ENCODE results near the gene ATP12A.

The ATP12A gene

DNA sequence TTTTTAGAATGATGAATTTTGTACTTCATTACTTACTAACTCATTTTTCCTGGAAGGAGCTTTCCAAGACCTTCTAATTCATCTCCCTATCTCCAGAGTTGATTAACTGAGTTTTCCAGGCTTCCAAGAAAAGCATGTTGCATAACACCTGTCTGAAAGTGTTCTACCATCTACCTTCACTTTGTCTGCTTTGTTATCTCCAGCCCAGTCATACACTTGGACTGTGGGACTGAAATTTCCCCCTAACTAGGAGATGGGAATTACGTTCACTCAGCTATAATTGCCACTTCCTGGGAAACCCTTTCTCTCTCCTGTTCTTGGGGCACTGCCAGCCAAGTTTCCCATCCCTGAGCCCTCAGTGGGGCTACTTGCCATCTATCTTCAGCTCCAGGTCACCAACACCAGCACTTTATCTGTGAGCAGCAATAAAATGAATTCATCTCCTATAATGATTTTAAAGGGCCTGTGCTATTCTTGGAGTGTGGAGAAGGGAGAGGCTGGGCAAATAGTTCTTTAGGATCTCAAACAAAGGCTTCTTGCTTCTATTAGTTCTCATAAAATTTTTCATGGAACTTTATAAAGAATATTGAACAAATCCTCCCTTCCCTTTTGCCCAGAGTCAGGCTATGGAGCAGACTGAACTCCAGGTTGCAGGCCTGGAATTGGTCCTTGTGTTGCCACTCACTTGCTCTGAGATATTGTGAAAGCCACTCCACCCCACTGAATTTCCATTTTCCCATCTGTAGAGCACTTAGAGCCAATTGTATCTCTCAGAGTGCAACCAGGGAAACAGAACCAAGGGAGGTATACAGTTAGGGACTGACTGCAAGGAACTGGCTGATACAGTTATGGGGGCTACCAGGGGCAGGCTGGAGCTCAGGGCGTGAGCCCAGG is 17.8 kb upstream of the ATP12A start:
- DNase-seq (ENCODE audit: extremely low read depth in 1 of 2, low read depth in 1 of 2): no peak

DNA sequence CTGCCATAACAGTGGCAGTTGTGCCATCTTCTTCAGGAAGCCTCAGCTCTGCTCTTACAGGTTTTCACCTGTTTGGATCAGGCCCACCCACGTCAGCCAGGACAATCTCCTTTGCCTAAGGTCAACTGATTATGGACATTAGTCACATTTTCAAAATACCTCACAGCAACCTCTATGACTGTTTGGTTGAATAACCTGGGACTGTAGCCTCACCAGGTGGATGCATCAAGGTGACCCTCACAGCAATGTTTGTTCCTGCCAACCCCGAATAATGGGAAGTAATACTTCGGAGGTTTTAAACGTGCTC is 17.2 kb upstream of the ATP12A start:
- DNase-seq (ENCODE audit: extremely low read depth in 1 of 2, low read depth in 1 of 2): no peak

DNA sequence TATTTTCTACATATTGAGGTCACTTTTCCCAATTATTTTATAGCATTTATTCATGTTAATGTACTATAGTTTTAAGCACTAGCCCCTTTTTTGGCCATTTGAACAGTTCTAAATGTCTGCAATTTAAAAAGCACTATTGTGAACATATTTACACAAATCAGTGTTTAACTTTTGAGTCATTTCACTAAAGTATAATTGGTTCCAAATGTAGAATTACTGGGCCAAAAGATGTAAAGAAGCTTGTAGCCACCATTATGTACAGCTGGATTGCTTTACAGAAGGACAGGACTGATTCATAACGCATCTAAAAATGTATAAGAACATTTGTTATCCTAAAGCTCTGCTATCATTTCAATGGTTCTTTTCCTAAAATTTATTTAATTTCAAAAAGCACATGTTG is 16.6 kb upstream of the ATP12A start:
- DNase-seq (ENCODE audit: extremely low read depth in 1 of 2, low read depth in 1 of 2): no peak

DNA sequence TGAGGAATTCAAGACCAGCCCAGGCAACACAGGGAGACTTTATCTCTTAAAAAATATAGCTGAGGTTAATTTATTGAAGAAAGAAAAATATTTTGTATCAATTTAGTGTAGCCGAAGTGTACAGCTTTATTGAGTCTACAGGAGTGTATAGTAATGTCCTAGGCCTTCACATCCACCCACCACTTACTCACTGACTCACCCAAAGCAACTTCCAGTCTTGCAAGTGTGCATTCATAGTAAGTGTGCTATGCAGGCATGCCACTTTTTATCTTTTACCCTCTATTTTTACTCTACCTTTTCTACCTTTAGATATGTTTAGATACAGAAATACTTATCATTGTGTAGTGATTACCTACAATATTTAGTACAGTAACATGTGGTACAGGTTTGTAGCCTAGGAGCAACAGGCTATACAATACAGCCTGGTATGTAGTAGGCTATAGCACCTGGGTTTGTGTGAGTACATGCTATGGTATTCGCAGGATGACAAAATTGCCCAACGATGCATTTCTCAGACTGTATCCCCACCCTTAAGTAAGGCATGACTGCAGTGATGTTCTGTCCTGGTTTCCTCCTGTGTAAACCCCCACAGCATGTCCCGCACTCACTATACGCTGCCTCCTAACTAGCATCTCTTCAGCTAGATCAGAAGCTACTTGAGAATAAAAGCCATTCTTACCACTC is 15.3 kb upstream of the ATP12A start:
- DNase-seq (ENCODE audit: extremely low read depth in 1 of 2, low read depth in 1 of 2): no peak

DNA sequence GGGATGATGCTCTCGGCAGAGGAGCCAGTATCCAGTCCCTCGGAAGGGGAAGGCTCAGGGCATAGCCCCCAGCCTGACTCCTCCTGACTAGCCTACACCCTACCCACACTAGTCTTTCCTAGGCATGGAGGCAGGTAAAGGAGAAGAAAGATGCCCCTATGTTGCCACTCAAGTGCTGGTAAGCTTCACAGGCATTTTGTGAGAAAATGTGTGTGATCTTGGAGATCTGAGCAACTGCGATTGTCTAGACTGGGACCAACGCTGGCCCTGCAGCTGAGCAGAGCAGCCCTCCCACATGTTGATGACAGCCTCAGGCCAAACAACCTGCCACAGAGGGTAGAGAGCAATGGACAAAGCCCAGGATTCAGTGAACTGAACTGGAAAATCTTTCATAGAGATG is 11.7 kb upstream of the ATP12A start:
- no peak for DNase-seq (ENCODE audit: extremely low read depth in 1 of 2, low read depth in 1 of 2)

DNA sequence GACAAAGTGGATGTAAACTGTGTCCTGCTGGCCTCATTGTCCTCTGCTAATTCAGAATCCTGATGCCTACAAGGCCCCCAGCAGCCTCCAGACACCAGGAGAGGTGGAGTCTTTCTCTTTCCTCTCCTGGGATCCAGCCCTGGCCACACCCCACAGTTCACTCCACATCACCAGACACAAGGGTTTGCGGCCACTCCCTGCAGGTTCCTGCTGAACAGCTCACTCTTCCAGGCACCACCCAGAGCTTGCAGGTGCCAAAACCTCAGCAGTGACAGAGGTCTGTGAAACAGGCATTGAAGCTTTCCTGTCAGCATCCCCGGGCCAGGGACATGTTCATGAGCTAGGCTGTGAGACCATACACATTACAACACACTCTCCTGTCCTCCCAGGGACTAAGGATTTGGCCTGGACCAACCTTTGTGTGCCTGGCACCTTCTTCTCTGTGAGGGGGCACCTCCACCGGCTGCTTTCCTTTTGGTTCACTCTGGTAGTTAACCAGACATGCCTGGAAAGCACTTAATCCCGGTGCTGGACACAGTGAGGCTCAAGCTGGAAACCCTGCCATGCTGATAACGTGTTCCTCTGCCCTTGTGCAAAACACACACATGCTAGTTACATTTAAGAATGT is 11.1 kb upstream of the ATP12A start:
- no peak for DNase-seq (ENCODE audit: extremely low read depth in 1 of 2, low read depth in 1 of 2)

- no peak for DNase-seq (ENCODE audit: extremely low read depth in 1 of 2, low read depth in 1 of 2)
Observed at GRCh38 chr13:24670174-24670573, 10.0 kb upstream of the ATP12A start.

- no peak for DNase-seq (ENCODE audit: extremely low read depth in 1 of 2, low read depth in 1 of 2)
Observed at GRCh38 chr13:24670961-24671381, 9.2 kb upstream of the ATP12A start.

DNA sequence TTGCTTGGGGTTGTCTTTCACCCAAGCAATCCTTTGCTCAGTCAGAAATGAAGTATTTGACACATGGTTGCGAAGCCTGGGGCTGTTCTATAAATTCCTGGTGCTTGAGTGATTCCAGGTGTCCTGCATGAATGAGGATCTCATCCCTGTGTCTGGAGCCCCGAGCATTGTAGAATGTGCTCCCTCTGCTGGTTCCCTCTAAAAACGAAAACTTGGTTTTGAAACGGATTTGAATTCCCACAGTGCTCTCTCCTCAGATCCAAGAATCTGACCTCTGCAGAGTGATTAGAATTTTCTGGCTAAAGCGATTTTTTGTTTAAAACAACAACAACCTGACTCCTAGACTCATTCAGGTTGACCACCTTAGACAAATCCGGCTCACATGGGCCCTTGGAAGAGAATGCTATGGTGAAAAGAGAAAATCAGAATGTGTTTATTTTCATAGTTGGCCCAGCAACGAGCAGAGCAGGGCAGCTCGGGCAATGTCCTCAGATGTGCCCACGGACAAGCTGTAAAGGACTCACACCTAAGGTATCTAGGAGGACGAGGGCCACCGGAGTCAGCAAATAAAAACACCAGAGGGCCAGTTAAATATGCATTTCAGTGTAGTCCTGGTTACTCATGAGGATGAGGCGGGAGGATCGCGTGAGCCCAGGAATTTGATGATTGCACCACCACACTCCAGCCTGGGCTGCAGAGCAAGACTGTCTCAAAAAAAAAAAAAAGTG is 8.7 kb upstream of the ATP12A start:
- DNase-seq (ENCODE audit: extremely low read depth in 1 of 2, low read depth in 1 of 2): no peak

- DNase-seq (ENCODE audit: extremely low read depth in 1 of 2, low read depth in 1 of 2): no peak
Observed at GRCh38 chr13:24672141-24673132, 7.8 kb upstream of the ATP12A start.

DNA sequence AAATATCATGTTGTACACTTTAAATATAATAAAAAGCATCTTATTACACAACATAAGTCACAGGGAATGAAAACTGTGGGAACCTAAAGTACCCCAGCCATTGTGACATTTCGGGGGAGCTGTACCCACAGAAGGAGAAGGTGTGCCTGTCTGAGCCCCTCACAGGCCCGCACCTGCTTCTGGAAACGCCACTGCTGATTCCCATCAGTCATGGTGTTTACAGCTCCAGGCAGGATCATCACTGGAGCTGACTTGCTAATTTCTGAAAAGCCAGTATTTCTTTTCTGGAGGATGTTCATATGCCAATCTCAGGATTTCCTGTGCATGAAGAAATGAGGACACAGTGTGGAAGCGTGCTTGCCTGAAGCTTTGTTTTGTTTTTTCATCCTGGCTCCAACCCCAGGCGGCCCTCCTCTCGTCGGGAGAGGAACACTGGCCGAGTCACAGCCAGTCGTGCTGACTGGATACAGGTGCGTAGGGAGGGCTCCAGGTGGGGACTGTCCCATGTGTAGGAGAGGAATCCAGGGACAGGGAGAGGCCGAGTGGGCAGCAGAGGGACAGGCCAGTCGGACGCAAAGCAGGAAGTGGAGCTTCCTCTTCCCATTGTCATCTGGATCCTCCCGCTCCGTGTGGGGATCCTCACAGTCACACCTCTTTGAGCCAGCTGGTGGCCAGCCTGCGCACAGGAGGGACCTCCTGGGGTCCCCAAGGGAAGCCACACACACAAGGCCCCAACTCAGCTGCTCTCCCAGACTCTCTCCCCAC is 4.2 kb upstream of the ATP12A start:
- no peak for DNase-seq (ENCODE audit: extremely low read depth in 1 of 2, low read depth in 1 of 2)

- no peak for DNase-seq (ENCODE audit: extremely low read depth in 1 of 2, low read depth in 1 of 2)
Observed at GRCh38 chr13:24678151-24678550, 2.1 kb upstream of the ATP12A start.

DNA sequence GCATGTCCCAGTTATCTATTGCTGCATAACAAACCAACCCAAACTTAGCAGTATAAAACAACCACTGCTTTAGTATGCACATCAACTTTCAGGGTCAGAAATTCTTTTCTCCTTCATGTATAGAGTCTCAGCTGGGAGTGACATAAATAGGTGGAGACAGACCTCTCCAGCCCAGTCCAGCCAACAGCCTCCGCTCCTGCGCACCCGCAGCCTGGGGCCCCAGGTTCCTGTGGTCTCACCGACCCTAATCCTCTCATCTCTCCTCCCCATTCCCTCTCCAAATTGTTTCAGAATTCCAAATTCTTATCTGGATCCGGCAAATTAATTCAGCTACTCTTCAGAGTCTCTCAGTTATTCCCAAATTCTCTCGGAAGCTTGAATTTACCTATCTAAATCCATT is 522 bp upstream of the ATP12A start:
- no peak for DNase-seq (ENCODE audit: extremely low read depth in 1 of 2, low read depth in 1 of 2)

DNA sequence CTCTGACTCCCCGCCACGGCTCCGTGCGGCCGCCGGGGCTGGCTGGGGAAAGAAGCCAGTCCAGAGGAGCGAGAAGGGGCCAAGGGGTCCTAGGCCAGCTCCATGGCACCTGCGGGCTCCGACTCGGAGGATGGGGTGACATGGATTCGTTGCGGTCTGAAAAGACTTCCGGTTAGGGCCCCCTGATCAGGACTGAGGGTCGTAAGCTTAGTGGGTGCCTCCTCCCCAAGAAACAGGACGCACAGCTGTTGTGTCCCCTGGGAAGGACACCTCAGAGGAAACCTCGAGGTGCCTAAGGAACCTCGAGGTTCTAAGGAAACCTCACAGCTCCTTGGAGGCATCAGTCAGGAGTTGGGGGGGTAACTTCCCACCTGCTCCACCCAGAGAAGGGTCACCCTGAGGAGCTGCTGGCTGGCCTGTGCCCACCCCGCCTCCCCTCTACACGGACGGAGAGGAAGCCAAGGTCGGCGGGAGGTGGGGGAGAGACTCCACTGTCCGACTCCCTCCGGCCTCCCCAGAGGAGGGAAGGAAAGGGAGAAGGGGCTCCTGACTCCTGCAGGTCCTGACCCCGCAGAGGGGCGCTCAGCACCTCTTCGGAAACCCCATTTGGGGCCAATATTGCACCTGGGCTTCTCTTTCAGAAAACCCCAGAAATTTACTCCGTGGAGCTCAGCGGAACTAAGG is 855 bp downstream of the ATP12A start:
- DNase-seq (ENCODE audit: extremely low read depth in 1 of 2, low read depth in 1 of 2): no peak

- no peak for DNase-seq (ENCODE audit: extremely low read depth in 1 of 2, low read depth in 1 of 2)
Observed at GRCh38 chr13:24681930-24682329, 1.7 kb downstream of the ATP12A start.

GRCh38 chr13:24682353-24682752 is 2.1 kb downstream of the ATP12A start:
- no peak for DNase-seq (ENCODE audit: extremely low read depth in 1 of 2, low read depth in 1 of 2)

GRCh38 chr13:24683351-24683750 is 3.1 kb downstream of the ATP12A start:
- no peak for DNase-seq (ENCODE audit: extremely low read depth in 1 of 2, low read depth in 1 of 2)

DNA sequence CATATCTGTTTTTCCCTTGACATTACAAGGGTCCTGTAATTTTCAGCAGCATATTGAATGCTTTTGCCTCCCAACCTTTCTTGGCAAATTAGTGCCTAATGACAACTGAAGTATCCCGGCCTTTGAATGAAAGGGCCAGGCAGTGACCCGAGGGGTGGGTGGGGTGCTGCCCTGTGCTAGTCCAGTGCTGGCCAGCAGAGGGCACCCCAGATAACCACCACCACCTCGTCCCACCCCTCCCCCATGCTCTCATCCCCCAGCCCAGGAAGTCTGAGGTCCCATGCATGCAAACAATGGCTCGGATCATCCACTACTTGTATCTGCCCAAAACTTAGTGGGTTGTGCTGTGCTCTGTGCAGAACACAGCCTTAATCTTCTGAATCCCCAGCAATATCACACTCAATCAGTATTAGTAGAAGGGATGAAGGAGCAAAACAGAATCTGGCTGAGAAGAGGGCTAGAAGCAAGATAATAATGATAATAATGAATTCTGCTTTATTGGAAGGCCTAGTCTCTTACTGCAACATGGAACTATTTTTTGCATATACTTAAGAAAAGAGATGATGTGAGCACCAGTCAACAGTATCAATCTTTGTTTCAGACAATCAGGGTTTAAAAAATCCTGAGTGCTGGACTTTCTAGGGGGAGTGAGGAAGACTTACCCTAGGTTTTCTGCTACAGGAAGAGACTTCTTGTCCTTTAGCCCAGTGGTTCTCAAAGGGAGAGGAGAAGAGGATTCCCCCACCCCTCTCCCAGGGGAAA is 3.8 kb downstream of the ATP12A start:
- peak in 1 of 2 donors; percentile 37 for DNase-seq (ENCODE audit: extremely low read depth in 1 of 2, low read depth in 1 of 2)

Data from stimulated activated CD8-positive, alpha-beta memory T cell treated with anti-CD3 and anti-CD28 coated beads, Interleukin-7, amount 100 ng/mL, for 48 hours (primary cell).